Measurements from ENCODE around the gene TBC1D9B.

TBC1D9B gene

DNA sequence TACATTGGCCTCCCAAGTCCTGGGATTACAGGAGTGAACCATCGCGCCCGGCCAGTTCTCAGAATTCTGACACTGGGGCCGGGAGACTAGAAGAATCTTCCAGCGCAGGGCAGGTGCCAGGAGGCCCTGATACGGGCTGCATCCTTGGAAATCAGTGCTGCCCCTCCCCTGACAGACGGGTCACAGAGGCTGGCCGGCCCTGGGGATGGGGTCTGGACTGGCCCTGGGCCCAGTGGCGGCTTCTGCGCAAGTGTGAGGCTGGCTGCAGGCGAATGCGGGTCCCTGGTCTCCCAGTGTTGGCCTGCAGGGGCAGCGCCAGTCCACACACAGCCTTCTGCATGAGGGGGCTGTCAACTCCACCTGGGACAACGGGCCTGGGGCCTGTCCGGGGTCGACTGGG is 831 bp upstream of the TBC1D9B start:
- TF ChIP-seq, protein P1, sequence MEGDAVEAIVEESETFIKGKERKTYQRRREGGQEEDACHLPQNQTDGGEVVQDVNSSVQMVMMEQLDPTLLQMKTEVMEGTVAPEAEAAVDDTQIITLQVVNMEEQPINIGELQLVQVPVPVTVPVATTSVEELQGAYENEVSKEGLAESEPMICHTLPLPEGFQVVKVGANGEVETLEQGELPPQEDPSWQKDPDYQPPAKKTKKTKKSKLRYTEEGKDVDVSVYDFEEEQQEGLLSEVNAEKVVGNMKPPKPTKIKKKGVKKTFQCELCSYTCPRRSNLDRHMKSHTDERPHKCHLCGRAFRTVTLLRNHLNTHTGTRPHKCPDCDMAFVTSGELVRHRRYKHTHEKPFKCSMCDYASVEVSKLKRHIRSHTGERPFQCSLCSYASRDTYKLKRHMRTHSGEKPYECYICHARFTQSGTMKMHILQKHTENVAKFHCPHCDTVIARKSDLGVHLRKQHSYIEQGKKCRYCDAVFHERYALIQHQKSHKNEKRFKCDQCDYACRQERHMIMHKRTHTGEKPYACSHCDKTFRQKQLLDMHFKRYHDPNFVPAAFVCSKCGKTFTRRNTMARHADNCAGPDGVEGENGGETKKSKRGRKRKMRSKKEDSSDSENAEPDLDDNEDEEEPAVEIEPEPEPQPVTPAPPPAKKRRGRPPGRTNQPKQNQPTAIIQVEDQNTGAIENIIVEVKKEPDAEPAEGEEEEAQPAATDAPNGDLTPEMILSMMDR (IDR thresholded peaks at IDR 0.05; ENCODE audit: insufficient read depth, missing control alignments): peak; percentile 11
- DNase-seq (ENCODE audit: insufficient read length, low spot score) (no peak), FAIRE-seq (no peak)

DNA sequence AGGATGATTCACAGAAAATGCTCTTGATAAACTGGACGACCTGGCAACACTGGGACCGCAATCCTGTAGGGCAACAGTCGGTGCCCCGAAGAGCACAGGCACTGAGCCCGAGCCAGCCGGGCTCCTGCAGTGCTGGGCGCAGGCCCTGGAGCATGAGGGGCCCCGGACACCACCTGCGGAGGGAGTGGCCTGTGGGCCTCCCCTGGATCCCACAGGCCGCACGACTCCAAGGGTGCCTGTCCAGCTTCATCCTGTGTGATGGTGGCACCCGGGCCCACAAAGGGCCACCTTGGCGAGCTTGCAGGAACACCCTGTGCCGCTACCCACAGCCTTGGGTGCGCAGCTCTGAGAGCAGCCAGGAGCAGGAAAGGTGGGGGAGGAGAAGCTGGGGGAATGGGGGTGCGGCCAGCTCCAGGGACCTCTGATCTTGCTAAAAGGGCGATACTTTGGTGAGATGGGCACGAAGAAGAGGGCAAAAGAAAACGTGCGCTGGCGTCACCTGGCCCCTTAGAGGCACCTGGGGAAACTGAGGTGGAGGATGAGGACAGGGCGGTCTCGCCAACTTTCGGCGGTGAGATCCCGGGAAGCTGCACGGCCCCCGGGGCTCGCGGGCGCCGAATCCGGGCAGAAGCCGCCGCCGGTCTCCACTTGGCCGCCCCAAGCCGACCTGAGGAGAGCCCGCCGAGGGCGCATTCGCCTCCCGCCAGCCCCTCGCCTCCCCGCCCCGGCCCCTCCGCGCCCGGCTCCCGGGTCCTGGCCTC is 722 bp downstream of the TBC1D9B start:
- TF ChIP-seq, protein P1 (IDR thresholded peaks at IDR 0.05; ENCODE audit: insufficient read depth, missing control alignments): no peak
- DNase-seq (ENCODE audit: insufficient read length, low spot score): no peak
- FAIRE-seq: no peak

DNA sequence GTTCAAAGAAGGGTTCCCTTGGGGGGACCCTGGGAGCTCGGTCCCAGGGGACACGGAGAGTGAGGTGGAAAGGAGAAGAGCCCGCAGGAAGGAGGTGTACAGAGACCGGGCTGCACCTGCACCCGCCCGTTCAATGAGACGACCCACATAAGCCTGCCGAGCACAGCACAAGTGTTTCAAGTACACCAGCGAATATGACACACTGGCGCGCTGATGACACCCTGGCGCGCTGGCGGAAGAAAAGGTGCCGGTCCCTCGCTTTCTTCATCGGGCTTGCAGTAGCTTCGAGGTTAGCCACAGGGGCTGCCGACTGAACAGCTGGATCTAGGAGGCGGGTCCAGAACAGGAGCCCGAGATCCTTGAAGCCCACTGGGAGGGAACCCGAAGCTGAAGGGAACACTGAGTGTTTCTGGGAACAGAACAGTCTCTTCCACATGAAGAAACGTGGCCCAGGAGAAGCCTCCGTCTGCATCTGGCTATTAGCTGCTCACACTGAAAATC is 1.4 kb downstream of the TBC1D9B start:
- no peak for FAIRE-seq
- DNase-seq (ENCODE audit: insufficient read length, low spot score): no peak
- TF ChIP-seq, protein P1 (IDR thresholded peaks at IDR 0.05; ENCODE audit: insufficient read depth, missing control alignments): no peak

DNA sequence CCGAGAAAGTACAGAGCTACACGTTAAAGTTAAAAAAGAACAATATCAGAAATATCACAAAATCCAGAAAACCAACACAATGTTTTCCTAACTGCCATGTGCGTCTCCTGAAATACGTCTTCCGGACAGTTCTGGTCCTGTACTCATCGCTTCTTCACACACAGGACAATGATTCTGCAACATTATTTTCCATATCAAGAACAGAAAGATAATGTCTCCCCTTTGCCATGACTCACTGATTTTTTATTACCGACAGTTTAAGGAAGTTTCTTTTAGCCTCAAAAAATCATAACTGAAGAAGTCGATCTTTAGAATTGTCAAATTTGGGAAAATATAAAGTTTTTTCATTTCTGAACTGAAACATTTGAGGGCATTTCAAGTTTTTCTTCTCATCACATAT is 2.5 kb downstream of the TBC1D9B start:
- FAIRE-seq (no peak), DNase-seq (ENCODE audit: insufficient read length, low spot score) (no peak)
- TF ChIP-seq, protein P1 (IDR thresholded peaks at IDR 0.05; ENCODE audit: insufficient read depth, missing control alignments): no peak

DNA sequence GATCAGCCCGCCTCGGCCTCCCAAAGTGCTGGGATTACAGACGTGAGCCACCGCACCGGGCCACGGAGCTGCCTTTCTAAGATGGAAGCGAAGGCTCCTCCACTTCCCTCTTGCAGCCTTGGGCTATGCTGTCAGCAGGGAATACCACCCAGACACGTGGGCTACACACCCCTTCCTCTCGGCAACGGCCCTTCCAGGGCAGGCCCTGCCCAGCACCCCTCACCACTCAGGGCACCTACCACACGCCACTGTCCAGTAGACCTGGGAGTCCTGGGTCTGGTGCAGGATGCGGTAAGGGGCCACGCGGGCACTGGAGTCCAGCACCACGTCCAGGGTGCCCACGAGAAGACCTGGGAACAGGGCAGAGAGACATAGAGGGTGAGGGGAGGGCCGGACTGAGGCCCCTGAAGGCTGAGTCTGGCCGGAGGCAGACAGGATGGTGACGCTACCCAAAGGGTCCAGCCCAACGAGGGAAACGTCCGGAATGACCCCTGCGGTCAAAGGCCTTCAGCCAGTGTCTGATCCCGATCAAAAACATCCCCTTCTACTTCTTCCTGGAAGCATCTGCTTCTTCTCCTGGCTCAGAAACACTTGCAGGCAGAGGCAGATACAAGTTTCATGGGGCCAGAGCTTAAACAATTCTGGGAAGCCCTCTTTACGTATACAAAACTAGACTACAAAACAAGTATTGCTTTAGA is 3.1 kb downstream of the TBC1D9B start:
- DNase-seq (ENCODE audit: insufficient read length, low spot score) (no peak), FAIRE-seq (no peak)
- TF ChIP-seq, protein P1 (IDR thresholded peaks at IDR 0.05; ENCODE audit: insufficient read depth, missing control alignments): no peak

DNA sequence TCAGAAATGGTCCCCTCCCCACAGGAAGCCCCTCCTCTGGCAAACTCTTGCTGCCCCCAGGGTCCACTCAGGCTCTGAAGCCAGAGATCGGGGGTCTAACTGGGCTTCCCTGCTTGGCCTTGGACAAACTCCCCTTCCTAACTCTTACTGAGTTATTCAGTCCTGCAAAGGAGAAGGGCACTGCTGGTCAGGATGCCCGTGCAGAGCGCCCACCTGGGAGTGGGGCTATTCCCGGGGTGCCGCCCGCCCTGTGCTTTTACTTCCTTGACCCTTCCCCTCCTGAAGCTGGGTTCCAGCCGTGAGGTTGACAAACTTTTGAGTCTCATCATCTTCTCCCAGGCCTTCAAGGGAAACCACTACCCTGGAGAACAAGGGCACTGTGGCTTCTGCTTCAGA is 4.9 kb downstream of the TBC1D9B start:
- TF ChIP-seq, protein P1 (IDR thresholded peaks at IDR 0.05; ENCODE audit: insufficient read depth, missing control alignments): no peak
- DNase-seq (ENCODE audit: insufficient read length, low spot score) (no peak), FAIRE-seq (no peak)
